SK-N-SH treated with all-trans-retinoic acid at 6 μM for 48 hours (cell line): ENCODE data around the gene SCGB1A1.

Source experiments
- ATAC-seq: fragments of 200-7000 bp; cut with Tn5 transposase; 3 replicates; pipeline ENCODE4 v1.9.1; 2020; ENCODE audit warnings: mild to moderate bottlenecking, moderate library complexity
- ARNTL ChIP-seq: fragments of 450-650 bp; formaldehyde crosslinking; IDR thresholded peaks from 2 replicates; pipeline ENCODE4 v1.5.0; 2020; ENCODE audit warnings: low read depth, mild to moderate bottlenecking, moderate library complexity, borderline replicate concordance
- BACH2 ChIP-seq: fragments of 250-450 bp; sonication (Bioruptor Pico); IDR thresholded peaks from 2 replicates; pipeline ENCODE4 v1.9.0; 2021; ENCODE audit warnings: mild to moderate bottlenecking, borderline replicate concordance
- CSDC2 ChIP-seq: fragments of 250-450 bp; sonication (Bioruptor Pico); IDR thresholded peaks from 2 replicates; pipeline ENCODE4 v1.5.0; 2020; ENCODE audit warnings: mild to moderate bottlenecking, moderate library complexity
- ESRRG ChIP-seq: fragments of 250-450 bp; sonication (Bioruptor Pico); IDR thresholded peaks from 2 replicates; pipeline ENCODE4 v1.6.1; 2021; ENCODE audit warnings: mild to moderate bottlenecking
- GLIS3 ChIP-seq: fragments of 250-450 bp; sonication (Bioruptor Pico); IDR thresholded peaks from 2 replicates; pipeline ENCODE4 v1.5.0; 2020; ENCODE audit warnings: mild to moderate bottlenecking, moderate library complexity
- ISL1 ChIP-seq: fragments of 250-450 bp; sonication (Bioruptor Pico); IDR thresholded peaks from 2 replicates; pipeline ENCODE4 v2.1.2; 2022; ENCODE audit warnings: mild to moderate bottlenecking, moderate library complexity
- OSR1 ChIP-seq: fragments of 250-450 bp; sonication (Bioruptor Pico); IDR thresholded peaks from 2 replicates; pipeline ENCODE4 v1.8.0; 2022; ENCODE audit warnings: moderate library complexity, mild to moderate bottlenecking, inconsistent platforms
- PPARA ChIP-seq: fragments of 250-450 bp; sonication (Bioruptor Pico); IDR thresholded peaks from 2 replicates; pipeline ENCODE4 v1.5.0; 2020; ENCODE audit warnings: mild to moderate bottlenecking, borderline replicate concordance
- SNAI2 ChIP-seq: fragments of 250-450 bp; sonication (Bioruptor Pico); IDR thresholded peaks from 2 replicates; pipeline ENCODE4 v1.5.0; 2020; ENCODE audit warnings: mild to moderate bottlenecking, moderate library complexity
- TCF4 ChIP-seq: fragments of 250-450 bp; sonication (Bioruptor Pico); IDR thresholded peaks from 2 replicates; pipeline ENCODE4 v1.8.0; 2021; ENCODE audit warnings: mild to moderate bottlenecking, moderate library complexity, borderline replicate concordance
- TOX ChIP-seq: fragments of 250-450 bp; sonication (Bioruptor Pico); IDR thresholded peaks from 2 replicates; pipeline ENCODE4 v1.8.0; 2021; ENCODE audit warnings: mild to moderate bottlenecking, moderate library complexity, borderline replicate concordance
- ZC3H10 ChIP-seq: fragments of 250-450 bp; sonication (Bioruptor Pico); IDR thresholded peaks from 2 replicates; pipeline ENCODE4 v1.5.1; 2021; ENCODE audit warnings: mild to moderate bottlenecking, moderate library complexity
- ZFP3 ChIP-seq: fragments of 250-450 bp; sonication (Bioruptor Pico); IDR thresholded peaks from 2 replicates; pipeline ENCODE4 v1.5.0; 2020; ENCODE audit warnings: mild to moderate bottlenecking, moderate library complexity
- ZFP30 ChIP-seq: fragments of 450-650 bp; formaldehyde crosslinking; IDR thresholded peaks from 2 replicates; pipeline ENCODE4 v1.5.0; 2022; ENCODE audit warnings: mild to moderate bottlenecking, moderate library complexity
- ZNF565 ChIP-seq: fragments of 450-650 bp; formaldehyde crosslinking; conservative IDR thresholded peaks from 2 replicates; pipeline ENCODE4 v1.5.0; 2020; ENCODE audit warnings: low read depth, mild to moderate bottlenecking, moderate library complexity
- ZNF70 ChIP-seq: fragments of 450-650 bp; formaldehyde crosslinking; IDR thresholded peaks from 2 replicates; pipeline ENCODE4 v1.5.0; 2020; ENCODE audit warnings: mild to moderate bottlenecking, moderate library complexity
- ZNF8 ChIP-seq: fragments of 450-650 bp; formaldehyde crosslinking; IDR thresholded peaks from 2 replicates; pipeline ENCODE4 v1.5.0; 2020; ENCODE audit warnings: mild to moderate bottlenecking, moderate library complexity
- TF ChIP-seq, protein P1 (sequence below): fragments of 250-450 bp; sonication (Bioruptor Pico); IDR thresholded peaks from 2 replicates; pipeline ENCODE4 v1.5.1; 2020; ENCODE audit warnings: low read depth, mild to moderate bottlenecking, moderate library complexity
- TF ChIP-seq, protein P2 (sequence below): fragments of 250-450 bp; sonication (Bioruptor Pico); IDR thresholded peaks from 2 replicates; pipeline ENCODE4 v1.8.0; 2021; ENCODE audit warnings: low read depth, mild to moderate bottlenecking, moderate library complexity, borderline replicate concordance
- TF ChIP-seq, protein P3 (sequence below): fragments of 250-450 bp; sonication (Bioruptor Pico); IDR thresholded peaks from 2 replicates; pipeline ENCODE4 v1.5.1; 2021; ENCODE audit warnings: mild to moderate bottlenecking, moderate library complexity
- TF ChIP-seq, protein P4 (sequence below): fragments of 250-450 bp; sonication (Bioruptor Pico); IDR thresholded peaks from 2 replicates; pipeline ENCODE4 v1.8.0; 2020; ENCODE audit warnings: mild to moderate bottlenecking, moderate library complexity, borderline replicate concordance

Gene SCGB1A1

DNA sequence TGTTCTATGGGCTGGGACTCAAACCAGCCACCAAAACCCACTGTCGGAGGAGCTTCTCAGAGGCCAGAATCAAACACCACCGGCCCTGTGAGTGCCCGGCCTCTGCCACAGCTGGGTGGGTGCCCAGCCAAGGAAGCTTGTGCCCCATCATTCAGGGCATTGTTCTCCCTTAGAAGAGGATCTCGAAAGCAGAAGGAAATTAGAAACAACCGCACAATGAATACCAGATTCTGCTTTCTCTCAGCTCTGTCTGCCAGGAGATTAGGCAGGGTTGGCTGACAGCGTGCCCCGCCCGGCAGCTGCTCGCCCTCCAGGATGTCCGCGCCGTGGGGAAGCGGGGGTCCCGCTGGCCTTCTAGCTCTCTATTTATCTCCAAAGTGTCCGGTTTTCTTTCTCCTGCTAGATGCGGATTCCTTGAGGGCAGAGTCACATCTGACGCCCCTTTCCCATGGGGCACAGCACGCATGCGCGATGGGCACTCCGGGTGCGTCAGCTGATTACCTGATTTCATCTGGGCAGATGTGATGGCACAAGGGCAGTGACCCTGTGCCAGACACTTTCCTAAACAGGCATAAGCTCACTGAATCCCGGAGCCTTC lies 25.5 kb downstream of the SCGB1A1 start:
- TF ChIP-seq ZC3H10 (CRISPR knock-in tag) (no peak), ZFP30 (CRISPR knock-in tag) (peak; percentile 4; the same call in 1 of the 2 replicates)
- TF ChIP-seq, all 23 proteins: peak for 1
- ATAC-seq: peak; percentile 77

DNA sequence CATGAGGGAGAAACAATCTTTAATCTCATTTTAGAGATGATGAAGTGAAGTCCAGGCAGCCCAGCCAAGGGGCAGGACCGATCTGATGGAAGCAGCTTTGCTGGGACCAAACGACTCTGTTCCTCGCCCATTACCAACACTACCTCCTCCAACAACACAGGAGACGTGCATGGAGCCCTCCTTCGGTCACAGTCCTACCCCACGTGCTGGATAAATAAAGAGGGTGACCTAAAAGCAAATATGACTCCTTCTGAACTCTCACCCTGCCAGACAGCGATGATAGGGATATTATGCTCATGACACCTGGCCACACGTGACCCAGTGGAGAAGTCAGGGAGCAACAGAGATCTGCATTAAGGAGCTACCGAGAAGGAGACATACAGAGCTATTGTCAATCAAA lies 26.0 kb downstream of the SCGB1A1 start:
- no peak for TF ChIP-seq CSDC2 (CRISPR knock-in tag)
- no peak for TF ChIP-seq TOX (CRISPR knock-in tag)
- no peak for TF ChIP-seq PPARA
- TF ChIP-seq ZFP3 (CRISPR knock-in tag): no peak
- peak; percentile 54 for ATAC-seq

DNA sequence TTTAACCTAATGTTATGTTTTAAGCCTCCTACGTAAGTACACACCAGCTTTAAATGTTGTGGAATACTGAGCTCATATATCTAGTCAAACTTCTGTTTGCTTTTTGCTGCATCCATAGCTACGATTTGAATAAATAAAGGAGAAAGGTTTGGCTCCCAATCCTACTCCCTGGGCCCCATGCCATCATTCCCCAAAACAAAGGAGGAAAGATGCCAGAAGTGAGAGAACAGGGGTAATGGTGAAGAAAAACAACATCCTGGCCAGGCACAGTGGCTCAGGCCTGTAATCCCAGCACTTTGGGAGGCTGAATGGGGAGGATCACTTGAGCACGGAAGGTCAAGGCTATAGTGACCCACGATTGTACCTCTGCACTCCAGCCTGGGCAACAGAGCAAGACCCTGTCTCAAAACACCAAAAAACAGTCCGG lies 26.5 kb downstream of the SCGB1A1 start:
- TF ChIP-seq OSR1: no peak
- TF ChIP-seq ZNF70 (CRISPR knock-in tag): no peak
- no peak for TF ChIP-seq ZNF8 (CRISPR knock-in tag)
- TF ChIP-seq SNAI2: no peak
- peak; percentile 21; the same call in 2 of the 3 replicates for ATAC-seq

DNA sequence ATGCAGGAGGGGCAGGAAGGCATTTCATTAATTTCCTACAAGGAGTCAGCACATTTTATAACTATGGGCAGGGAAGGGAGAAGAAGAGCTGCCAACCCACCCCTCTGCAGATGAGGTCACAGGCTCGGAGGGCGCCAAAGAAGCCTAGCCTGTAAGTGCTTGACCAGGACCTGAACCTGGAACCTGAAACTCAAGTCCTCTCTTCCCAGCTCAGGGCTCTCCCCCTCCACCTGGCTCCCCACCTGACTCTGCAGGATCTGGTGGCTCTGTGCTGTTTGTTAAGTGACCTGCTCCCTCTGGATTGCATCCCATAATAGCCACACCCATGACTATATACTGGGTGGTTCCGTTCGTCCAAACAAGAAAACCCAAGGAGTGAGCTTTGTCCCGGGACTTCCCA lies 27.3 kb downstream of the SCGB1A1 start:
- TF ChIP-seq ZC3H10 (CRISPR knock-in tag) (no peak), ESRRG (CRISPR knock-in tag) (no peak), BACH2 (CRISPR knock-in tag) (no peak), CSDC2 (CRISPR knock-in tag) (no peak), ZNF8 (CRISPR knock-in tag) (no peak), ZNF565 (no peak), ZFP3 (CRISPR knock-in tag) (no peak), OSR1 (no peak), PPARA (no peak), TOX (CRISPR knock-in tag) (no peak), ISL1 (no peak), ARNTL (CRISPR knock-in tag) (no peak), ZFP30 (CRISPR knock-in tag) (no peak)
- TF ChIP-seq, protein P1, sequence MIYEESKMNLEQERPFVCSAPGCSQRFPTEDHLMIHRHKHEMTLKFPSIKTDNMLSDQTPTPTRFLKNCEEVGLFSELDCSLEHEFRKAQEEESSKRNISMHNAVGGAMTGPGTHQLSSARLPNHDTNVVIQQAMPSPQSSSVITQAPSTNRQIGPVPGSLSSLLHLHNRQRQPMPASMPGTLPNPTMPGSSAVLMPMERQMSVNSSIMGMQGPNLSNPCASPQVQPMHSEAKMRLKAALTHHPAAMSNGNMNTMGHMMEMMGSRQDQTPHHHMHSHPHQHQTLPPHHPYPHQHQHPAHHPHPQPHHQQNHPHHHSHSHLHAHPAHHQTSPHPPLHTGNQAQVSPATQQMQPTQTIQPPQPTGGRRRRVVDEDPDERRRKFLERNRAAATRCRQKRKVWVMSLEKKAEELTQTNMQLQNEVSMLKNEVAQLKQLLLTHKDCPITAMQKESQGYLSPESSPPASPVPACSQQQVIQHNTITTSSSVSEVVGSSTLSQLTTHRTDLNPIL (CRISPR knock-in tag): no peak
- TF ChIP-seq, protein P2, sequence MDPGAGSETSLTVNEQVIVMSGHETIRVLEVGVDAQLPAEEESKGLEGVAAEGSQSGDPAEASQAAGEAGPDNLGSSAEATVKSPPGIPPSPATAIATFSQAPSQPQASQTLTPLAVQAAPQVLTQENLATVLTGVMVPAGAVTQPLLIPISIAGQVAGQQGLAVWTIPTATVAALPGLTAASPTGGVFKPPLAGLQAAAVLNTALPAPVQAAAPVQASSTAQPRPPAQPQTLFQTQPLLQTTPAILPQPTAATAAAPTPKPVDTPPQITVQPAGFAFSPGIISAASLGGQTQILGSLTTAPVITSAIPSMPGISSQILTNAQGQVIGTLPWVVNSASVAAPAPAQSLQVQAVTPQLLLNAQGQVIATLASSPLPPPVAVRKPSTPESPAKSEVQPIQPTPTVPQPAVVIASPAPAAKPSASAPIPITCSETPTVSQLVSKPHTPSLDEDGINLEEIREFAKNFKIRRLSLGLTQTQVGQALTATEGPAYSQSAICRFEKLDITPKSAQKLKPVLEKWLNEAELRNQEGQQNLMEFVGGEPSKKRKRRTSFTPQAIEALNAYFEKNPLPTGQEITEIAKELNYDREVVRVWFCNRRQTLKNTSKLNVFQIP (CRISPR knock-in tag): no peak
- TF ChIP-seq, protein P3, sequence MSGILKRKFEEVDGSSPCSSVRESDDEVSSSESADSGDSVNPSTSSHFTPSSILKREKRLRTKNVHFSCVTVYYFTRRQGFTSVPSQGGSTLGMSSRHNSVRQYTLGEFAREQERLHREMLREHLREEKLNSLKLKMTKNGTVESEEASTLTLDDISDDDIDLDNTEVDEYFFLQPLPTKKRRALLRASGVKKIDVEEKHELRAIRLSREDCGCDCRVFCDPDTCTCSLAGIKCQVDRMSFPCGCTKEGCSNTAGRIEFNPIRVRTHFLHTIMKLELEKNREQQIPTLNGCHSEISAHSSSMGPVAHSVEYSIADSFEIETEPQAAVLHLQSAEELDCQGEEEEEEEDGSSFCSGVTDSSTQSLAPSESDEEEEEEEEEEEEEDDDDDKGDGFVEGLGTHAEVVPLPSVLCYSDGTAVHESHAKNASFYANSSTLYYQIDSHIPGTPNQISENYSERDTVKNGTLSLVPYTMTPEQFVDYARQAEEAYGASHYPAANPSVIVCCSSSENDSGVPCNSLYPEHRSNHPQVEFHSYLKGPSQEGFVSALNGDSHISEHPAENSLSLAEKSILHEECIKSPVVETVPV: no peak
- TF ChIP-seq, protein P4, sequence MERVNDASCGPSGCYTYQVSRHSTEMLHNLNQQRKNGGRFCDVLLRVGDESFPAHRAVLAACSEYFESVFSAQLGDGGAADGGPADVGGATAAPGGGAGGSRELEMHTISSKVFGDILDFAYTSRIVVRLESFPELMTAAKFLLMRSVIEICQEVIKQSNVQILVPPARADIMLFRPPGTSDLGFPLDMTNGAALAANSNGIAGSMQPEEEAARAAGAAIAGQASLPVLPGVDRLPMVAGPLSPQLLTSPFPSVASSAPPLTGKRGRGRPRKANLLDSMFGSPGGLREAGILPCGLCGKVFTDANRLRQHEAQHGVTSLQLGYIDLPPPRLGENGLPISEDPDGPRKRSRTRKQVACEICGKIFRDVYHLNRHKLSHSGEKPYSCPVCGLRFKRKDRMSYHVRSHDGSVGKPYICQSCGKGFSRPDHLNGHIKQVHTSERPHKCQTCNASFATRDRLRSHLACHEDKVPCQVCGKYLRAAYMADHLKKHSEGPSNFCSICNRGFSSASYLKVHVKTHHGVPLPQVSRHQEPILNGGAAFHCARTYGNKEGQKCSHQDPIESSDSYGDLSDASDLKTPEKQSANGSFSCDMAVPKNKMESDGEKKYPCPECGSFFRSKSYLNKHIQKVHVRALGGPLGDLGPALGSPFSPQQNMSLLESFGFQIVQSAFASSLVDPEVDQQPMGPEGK (CRISPR knock-in tag): no peak
- no peak for ATAC-seq

DNA sequence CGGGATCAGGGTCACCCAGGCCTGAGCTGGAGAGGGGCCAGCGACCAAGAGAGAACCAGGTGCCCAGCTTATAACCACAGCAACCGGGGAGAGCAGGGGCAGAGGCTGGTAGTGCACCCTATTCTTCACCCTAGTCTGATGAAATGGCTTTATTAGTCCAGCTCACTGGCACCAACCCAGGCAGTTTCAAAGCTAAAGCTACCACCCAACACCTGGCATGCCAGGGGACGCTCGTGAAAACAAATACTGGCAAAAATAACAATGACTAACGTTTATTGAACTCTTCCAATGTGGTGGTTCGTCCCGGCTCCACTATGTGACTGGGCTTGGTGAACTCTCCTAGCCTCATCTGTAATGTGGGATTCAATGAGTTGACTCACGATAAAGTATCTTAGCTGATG lies 30.6 kb downstream of the SCGB1A1 start:
- no peak for ATAC-seq
- TF ChIP-seq, protein P3: no peak
- TF ChIP-seq, protein P1 (CRISPR knock-in tag): no peak
- TF ChIP-seq ZFP3 (CRISPR knock-in tag): no peak
- TF ChIP-seq, protein P2 (CRISPR knock-in tag): no peak
- TF ChIP-seq PPARA: no peak
- TF ChIP-seq ZNF8 (CRISPR knock-in tag): no peak
- no peak for TF ChIP-seq ISL1
- no peak for TF ChIP-seq TCF4 (CRISPR knock-in tag)
- TF ChIP-seq GLIS3 (CRISPR knock-in tag): no peak
